ENCODE measurements around the gene NEURL3.

GRCh38 chr2:96520231-96520630 lies 15.1 kb upstream of the NEURL3 start:
- TF ChIP-seq ZSCAN18 (tag by site-specific recombination; IDR thresholded peaks at IDR 0.05), result no peak
- no peak for TF ChIP-seq ZNF221 (tag by site-specific recombination; IDR thresholded peaks at IDR 0.05; ENCODE audit: borderline replicate concordance)
- no peak for TF ChIP-seq ZNF138 (tag by site-specific recombination; IDR thresholded peaks at IDR 0.05; ENCODE audit: borderline replicate concordance)
- no peak for TF ChIP-seq ZNF155 (tag by site-specific recombination; IDR thresholded peaks at IDR 0.05)
- no peak for TF ChIP-seq ZNF785 (tag by site-specific recombination; IDR thresholded peaks at IDR 0.05)
- no peak for TF ChIP-seq ZNF416 (tag by site-specific recombination; IDR thresholded peaks at IDR 0.05)
- no peak for TF ChIP-seq ZBTB1 (tag by site-specific recombination; IDR thresholded peaks at IDR 0.05)
- no peak for TF ChIP-seq ZNF513 (tag by site-specific recombination; IDR thresholded peaks at IDR 0.05)
- TF ChIP-seq CTCF (tag by site-specific recombination; IDR thresholded peaks at IDR 0.05), result no peak
- no peak for TF ChIP-seq ZNF777 (tag by site-specific recombination; IDR thresholded peaks at IDR 0.05; ENCODE audit: borderline replicate concordance)

All from HEK293 (cell line).